OCI-LY1 (cell line): ENCODE measurements around the gene FAM131A.
A peak's percentile ranks its signal among the peaks of the same experiment; 100 is the strongest.

Experiments
- H2AFZ ChIP-seq: fragments of 200-600 bp; sonication (generic), shearing (Covaris generic); 2 replicates; pipeline ENCODE4 v1.6.0; 2014; ENCODE audit warnings: antibody characterized with exemption, mild to moderate bottlenecking, low read length
- H3F3A ChIP-seq: fragments of 200-600 bp; sonication (generic), shearing (Covaris generic); 2 replicates; pipeline ENCODE4 v1.6.0; 2014; ENCODE audit warnings: mild to moderate bottlenecking, antibody characterized with exemption, low read length, moderate library complexity; ENCODE audit not compliant: insufficient read depth
- H3K27ac ChIP-seq: fragments of 200-600 bp; sonication (generic); 2 replicates; pipeline ENCODE4 v1.5.1; 2014; ENCODE audit warnings: low read length, mixed run types, mild to moderate bottlenecking, low read depth; ENCODE audit not compliant: poor library complexity, severe bottlenecking
- H3K27me3 ChIP-seq: fragments of 200-600 bp; sonication (generic); 2 replicates; pipeline ENCODE4 v1.6.0; 2014; ENCODE audit warnings: antibody characterized with exemption, mild to moderate bottlenecking, low read length, moderate library complexity; ENCODE audit not compliant: insufficient read depth
- H3K36me3 ChIP-seq: fragments of 200-600 bp; sonication (generic); 2 replicates; pipeline ENCODE4 v1.6.1; 2014; ENCODE audit warnings: mild to moderate bottlenecking, antibody characterized with exemption, low read length, moderate library complexity, mixed read lengths; ENCODE audit not compliant: insufficient read depth
- H3K4me1 ChIP-seq: fragments of 200-600 bp; sonication (generic); 2 replicates; pipeline ENCODE4 v1.5.1; 2014; ENCODE audit warnings: mild to moderate bottlenecking, low read length, moderate library complexity; ENCODE audit not compliant: insufficient read depth, severe bottlenecking
- H3K4me2 ChIP-seq: fragments of 200-600 bp; sonication (generic), shearing (Covaris generic); 2 replicates; pipeline ENCODE4 v1.6.1; 2014; ENCODE audit warnings: low read length
- H3K4me3 ChIP-seq: fragments of 200-600 bp; sonication (generic); 2 replicates; pipeline ENCODE4 v1.5.1; 2014; ENCODE audit warnings: low read length, low read depth, mild to moderate bottlenecking, mixed read lengths; ENCODE audit not compliant: poor library complexity, severe bottlenecking
- H3K79me2 ChIP-seq: fragments of 200-600 bp; shearing (Covaris generic); 2 replicates; pipeline ENCODE4 v1.6.1; 2016; ENCODE audit warnings: mixed run types, low read length, mixed read lengths; ENCODE audit not compliant: insufficient read depth
- H3K9ac ChIP-seq: fragments of 200-600 bp; sonication (generic), shearing (Covaris generic); 2 replicates; pipeline ENCODE4 v1.6.1; 2014; ENCODE audit warnings: mild to moderate bottlenecking, low read length, mixed read lengths
- H3K9me2 ChIP-seq: fragments of 200-600 bp; sonication (generic), shearing (Covaris generic); 2 replicates; pipeline ENCODE4 v1.6.1; 2014; ENCODE audit warnings: low read depth, mild to moderate bottlenecking, low read length, mixed read lengths
- H3K9me3 ChIP-seq: fragments of 200-600 bp; shearing (Covaris generic); 2 replicates; pipeline ENCODE4 v1.6.1; 2014; ENCODE audit warnings: low read length, mixed read lengths
- H4K20me1 ChIP-seq: fragments of 200-600 bp; sonication (generic), shearing (Covaris generic); 2 replicates; pipeline ENCODE4 v1.6.0; 2016; ENCODE audit warnings: mild to moderate bottlenecking, low read length; ENCODE audit not compliant: insufficient read depth
- EZH2 ChIP-seq: fragments of 200-600 bp; sonication (generic), shearing (Covaris generic); IDR thresholded peaks from 2 replicates; pipeline ENCODE4 v1.8.0; 2017; ENCODE audit warnings: borderline replicate concordance, mixed run types, mild to moderate bottlenecking, antibody characterized with exemption, low read length, moderate library complexity, mixed read lengths
- TF ChIP-seq, protein P1 (sequence below): fragments of 200-600 bp; sonication (generic), shearing (Covaris generic); IDR thresholded peaks from 2 replicates; pipeline ENCODE4 v1.5.1; 2017; ENCODE audit warnings: mild to moderate bottlenecking, antibody characterized with exemption, low read length, moderate library complexity, mixed read lengths

Gene FAM131A

DNA sequence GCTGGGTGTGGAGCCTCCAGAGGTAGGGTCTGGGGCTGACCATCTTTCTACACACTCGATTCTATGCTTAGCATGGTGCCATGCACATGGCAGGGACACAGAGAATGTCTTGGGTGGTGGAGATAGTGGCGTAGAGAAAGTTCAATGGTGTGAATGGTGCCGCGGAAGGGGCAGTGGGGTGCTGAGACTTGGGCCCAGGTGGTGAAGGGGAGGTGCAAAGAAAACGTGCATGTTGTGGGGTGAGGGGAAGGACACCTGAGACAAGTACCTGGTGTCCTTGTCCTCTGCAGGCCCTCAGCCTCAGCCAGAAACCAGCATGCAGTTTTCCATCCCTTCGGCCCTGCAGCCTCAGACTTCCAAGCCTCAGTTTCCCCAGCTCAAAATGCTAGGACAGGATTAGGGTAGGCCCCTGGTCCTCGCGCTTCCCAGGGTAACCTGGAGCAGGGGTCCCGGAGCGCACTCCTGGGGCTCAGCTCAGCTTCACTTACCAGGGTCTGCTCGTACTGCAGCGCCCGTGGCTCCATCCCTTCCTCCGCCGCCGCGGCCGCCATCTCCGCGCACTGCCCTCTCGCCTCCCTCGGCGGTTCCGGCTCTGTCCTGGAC, 23.6 kb downstream of the FAM131A start:
- peak overlapping the region; percentile 84 for H3K4me3 ChIP-seq
- no peaks in the 10 kb centered on the region for H3K9me2 ChIP-seq
- H3K27me3 ChIP-seq, result peaks cover 5% of the 10 kb centered on the region; the same call in 1 of the 2 replicates
- H3K4me2 ChIP-seq, result peak overlapping the region; percentile 83
- H2AFZ ChIP-seq, result no peak overlapping the region
- H4K20me1 ChIP-seq, result no peaks in the 10 kb centered on the region
- peaks cover 13% of the 10 kb centered on the region for H3K36me3 ChIP-seq
- H3K9ac ChIP-seq, result peak overlapping the region; percentile 62; the same call in 1 of the 2 replicates
- TF ChIP-seq EZH2, result no peak
- no peaks in the 10 kb centered on the region for H3K9me3 ChIP-seq
- H3F3A ChIP-seq, result no peaks in the 10 kb centered on the region
- H3K4me1 ChIP-seq, result peaks cover 19% of the 10 kb centered on the region
- H3K79me2 ChIP-seq, result no peaks in the 10 kb centered on the region
- no peak overlapping the region for H3K27ac ChIP-seq

DNA sequence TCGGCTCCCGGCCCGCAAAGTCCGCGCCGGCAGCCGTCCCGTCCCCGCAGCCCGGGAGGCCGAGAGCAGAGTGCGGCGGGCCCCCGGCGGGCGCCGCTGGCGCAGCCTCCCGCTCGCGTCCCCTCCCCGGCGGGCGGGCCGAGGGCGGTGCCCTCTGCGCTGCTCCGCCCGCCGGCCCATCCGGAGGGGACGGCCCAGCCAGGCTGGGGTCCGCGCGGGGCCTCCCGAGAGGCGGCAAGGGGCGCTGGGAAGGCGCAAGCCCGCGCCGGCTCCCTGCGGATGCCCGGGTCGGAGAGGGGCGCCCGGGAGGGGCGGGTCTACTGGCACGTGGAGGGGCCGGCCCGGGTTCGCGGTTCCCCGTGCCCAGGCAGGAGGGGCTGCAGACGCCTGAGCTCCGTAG, 24.1 kb downstream of the FAM131A start, which contains the start of the genes CLCN2 and POLR2H:
Gene CLCN2, minus strand, starts transcription at position 74 of the 400 bp plus-strand sequence. CDS start 126 bp downstream, outside the sequence.
Gene POLR2H, plus strand, starts transcription at position 179 of the 400 bp plus-strand sequence. CDS start 1,783 bp downstream, outside the sequence.
- H3K9me3 ChIP-seq, result no peaks in the 10 kb centered on the region
- peaks cover 16% of the 10 kb centered on the region for H3K36me3 ChIP-seq
- no peaks in the 10 kb centered on the region for H3F3A ChIP-seq
- H3K4me3 ChIP-seq, result peak within 1 kb of the TSS; percentile 84
- peak within 1 kb of the TSS; percentile 83 for H3K4me2 ChIP-seq
- peak within 1 kb of the TSS; percentile 70 for H3K9ac ChIP-seq
- peaks cover 19% of the 10 kb centered on the region for H3K4me1 ChIP-seq
- H3K9me2 ChIP-seq, result no peaks in the 10 kb centered on the region
- no peaks in the 10 kb centered on the region for H3K79me2 ChIP-seq
- H3K27ac ChIP-seq, result peak within 1 kb of the TSS; percentile 17
- no peaks in the 10 kb centered on the region for H4K20me1 ChIP-seq
- no peak within 1 kb of the TSS for H2AFZ ChIP-seq
- peaks cover 5% of the 10 kb centered on the region; the same call in 1 of the 2 replicates for H3K27me3 ChIP-seq
- TF ChIP-seq, protein P1, sequence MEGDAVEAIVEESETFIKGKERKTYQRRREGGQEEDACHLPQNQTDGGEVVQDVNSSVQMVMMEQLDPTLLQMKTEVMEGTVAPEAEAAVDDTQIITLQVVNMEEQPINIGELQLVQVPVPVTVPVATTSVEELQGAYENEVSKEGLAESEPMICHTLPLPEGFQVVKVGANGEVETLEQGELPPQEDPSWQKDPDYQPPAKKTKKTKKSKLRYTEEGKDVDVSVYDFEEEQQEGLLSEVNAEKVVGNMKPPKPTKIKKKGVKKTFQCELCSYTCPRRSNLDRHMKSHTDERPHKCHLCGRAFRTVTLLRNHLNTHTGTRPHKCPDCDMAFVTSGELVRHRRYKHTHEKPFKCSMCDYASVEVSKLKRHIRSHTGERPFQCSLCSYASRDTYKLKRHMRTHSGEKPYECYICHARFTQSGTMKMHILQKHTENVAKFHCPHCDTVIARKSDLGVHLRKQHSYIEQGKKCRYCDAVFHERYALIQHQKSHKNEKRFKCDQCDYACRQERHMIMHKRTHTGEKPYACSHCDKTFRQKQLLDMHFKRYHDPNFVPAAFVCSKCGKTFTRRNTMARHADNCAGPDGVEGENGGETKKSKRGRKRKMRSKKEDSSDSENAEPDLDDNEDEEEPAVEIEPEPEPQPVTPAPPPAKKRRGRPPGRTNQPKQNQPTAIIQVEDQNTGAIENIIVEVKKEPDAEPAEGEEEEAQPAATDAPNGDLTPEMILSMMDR, result no peak
- no peak for TF ChIP-seq EZH2

DNA sequence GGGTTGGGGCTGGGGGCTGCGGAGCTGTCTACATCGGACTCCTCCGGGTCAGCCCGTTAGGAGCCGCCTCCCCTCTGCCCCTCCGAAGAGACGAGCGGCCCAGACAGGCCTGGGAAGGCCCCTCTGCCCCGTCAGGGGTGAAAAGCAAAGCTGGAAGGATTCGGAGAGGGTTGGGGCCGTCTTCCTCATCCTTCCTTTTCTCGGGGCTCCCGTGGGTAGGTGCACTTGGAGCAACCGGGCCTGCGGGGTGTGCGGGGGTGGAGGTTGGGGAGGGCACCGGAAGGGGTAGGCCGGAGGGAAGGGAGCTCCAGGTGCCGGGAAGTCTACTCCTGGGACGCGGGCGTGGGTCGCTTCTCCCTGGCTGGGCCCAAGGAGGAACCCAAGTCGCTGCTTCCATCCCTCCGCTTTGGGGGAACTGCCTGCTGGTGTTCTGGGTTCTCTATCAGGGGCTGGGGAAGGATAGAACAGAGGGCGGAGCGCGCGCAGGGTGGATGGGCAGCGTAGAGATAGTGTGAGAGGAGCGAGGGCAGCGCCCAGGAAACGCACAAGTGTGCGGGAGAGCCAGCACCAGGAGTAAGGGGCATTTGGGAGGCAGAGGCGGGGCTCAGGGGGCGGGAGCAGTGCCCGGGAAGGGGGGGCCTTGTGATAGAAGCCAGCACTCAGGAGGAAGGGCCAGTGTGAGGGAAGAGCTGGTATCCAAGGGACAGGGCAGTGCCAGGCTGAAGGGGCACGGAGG, 24.7 kb downstream of the FAM131A start:
- Histone ChIP-seq H2AFZ (no peak overlapping the region), H3F3A (no peaks in the 10 kb centered on the region), H3K36me3 (peaks cover 21% of the 10 kb centered on the region), H4K20me1 (no peaks in the 10 kb centered on the region), H3K4me2 (peak overlapping the region; percentile 83), H3K9ac (peak overlapping the region; percentile 70), H3K27ac (peak overlapping the region; percentile 17), H3K4me1 (peaks cover 19% of the 10 kb centered on the region), H3K79me2 (no peaks in the 10 kb centered on the region), H3K4me3 (peak overlapping the region; percentile 84), H3K9me2 (no peaks in the 10 kb centered on the region), H3K9me3 (no peaks in the 10 kb centered on the region), H3K27me3 (peaks cover 5% of the 10 kb centered on the region; the same call in 1 of the 2 replicates)
- TF ChIP-seq, protein P1, result no peak
- TF ChIP-seq EZH2, result no peak
